OCI-LY3 (cell line): ENCODE measurements around the gene CHD1.

Experiments
- H2AFZ ChIP-seq: fragments of 200-600, 300-600 bp; shearing (Covaris generic); 2 replicates; pipeline ENCODE4 v1.6.0; 2014; ENCODE audit warnings: antibody characterized with exemption, low read depth, low read length
- H3K27ac ChIP-seq: fragments of 200-600, 300-600 bp; sonication (generic); 2 replicates; pipeline ENCODE4 v1.5.1; 2014; ENCODE audit warnings: mild to moderate bottlenecking, low read length, moderate library complexity, mixed read lengths
- H3K27me3 ChIP-seq: fragments of 200-600, 300-600 bp; sonication (generic); 2 replicates; pipeline ENCODE4 v1.6.1; 2014; ENCODE audit warnings: low read depth, low read length, mixed read lengths
- H3K36me3 ChIP-seq: fragments of 200-600, 300-600 bp; sonication (generic); replicated peaks from 2 replicates; pipeline ENCODE3; 2014; ENCODE audit warnings: low read depth, low read length, mixed read lengths
- H3K4me1 ChIP-seq: fragments of 300-600, 200-600 bp; sonication (generic); 2 replicates; pipeline ENCODE4 v1.6.1; 2014; ENCODE audit warnings: low read length, mixed read lengths
- H3K4me2 ChIP-seq: fragments of 200-600, 300-600 bp; sonication (generic); 2 replicates; pipeline ENCODE4 v1.6.1; 2014; ENCODE audit warnings: low read length, mixed read lengths
- H3K4me3 ChIP-seq: fragments of 300-600, 200-600 bp; sonication (generic); 2 replicates; pipeline ENCODE4 v1.5.1; 2014; ENCODE audit warnings: antibody characterized with exemption, mild to moderate bottlenecking, low read length, moderate library complexity
- H3K79me2 ChIP-seq: fragments of 300-600, 200-600 bp; shearing (Covaris generic); 2 replicates; pipeline ENCODE4 v1.6.1; 2014; ENCODE audit warnings: mild to moderate bottlenecking, low read length, mixed read lengths
- H3K9ac ChIP-seq: fragments of 300-600, 200-600 bp; shearing (Covaris generic); 2 replicates; pipeline ENCODE4 v1.6.0; 2014; ENCODE audit warnings: mild to moderate bottlenecking, low read length, moderate library complexity
- H3K9me3 ChIP-seq: fragments of 200-600, 300-600 bp; shearing (Covaris generic); 2 replicates; pipeline ENCODE4 v1.6.1; 2014; ENCODE audit warnings: low read length, mixed read lengths; ENCODE audit not compliant: insufficient read depth
- H4K20me1 ChIP-seq: fragments of 200-600, 300-600 bp; sonication (generic); 2 replicates; pipeline ENCODE4 v1.6.1; 2016; ENCODE audit warnings: low read length, mixed read lengths; ENCODE audit not compliant: insufficient read depth
- EZH2phosphoT487 ChIP-seq: fragments of 200-600 bp; shearing (Covaris generic); IDR thresholded peaks from 2 replicates; pipeline ENCODE4 v1.6.1; 2018; ENCODE audit warnings: antibody characterized with exemption, mixed run types, low read depth
- TF ChIP-seq, protein P1 (sequence below): fragments of 200-600, 300-600 bp; sonication (generic); IDR thresholded peaks from 2 replicates; pipeline ENCODE4 v1.5.1; 2014; ENCODE audit warnings: antibody characterized with exemption, low read length, low read depth

The CHD1 gene

DNA sequence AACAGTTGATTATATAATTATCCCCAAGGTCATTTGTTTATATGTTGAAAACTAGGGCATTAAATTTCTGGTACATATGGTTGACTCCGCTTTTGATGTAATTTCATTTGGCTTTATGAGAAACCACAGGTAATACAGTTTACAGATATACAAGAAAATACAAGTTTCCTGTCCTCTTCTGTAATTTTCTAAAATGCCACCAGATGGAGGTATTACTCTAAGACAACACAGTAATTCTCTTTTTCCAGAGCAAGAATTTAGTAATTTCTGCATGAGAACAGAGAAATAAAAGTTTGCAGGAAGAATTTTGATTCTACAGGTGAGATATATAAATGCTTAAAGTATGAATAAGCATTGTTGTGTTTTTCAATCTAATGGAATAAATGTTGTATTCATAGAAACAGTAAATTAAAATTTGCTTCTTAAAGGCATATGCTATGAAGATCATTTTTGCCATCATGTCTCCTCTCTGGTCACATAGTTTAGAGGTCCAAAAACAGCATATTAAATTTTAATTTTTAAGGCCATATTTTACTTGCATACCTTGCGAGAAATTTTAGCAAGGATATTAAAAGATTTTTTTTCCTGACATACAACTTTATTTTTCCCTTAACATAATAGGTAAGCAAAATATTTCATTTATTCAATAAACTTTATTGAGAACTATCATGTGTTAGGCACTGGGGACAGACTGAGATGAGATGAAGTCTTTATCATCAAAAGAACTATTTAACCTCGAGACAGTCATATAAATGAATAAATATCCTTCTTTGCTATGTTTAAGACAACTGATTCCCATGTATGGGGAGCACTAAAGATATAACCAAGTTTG lies 22.7 kb downstream of the CHD1 start:
- peaks cover 22% of the 10 kb centered on the region for H3K4me1 ChIP-seq
- H2AFZ ChIP-seq = no peak overlapping the region
- TF ChIP-seq, protein P1, sequence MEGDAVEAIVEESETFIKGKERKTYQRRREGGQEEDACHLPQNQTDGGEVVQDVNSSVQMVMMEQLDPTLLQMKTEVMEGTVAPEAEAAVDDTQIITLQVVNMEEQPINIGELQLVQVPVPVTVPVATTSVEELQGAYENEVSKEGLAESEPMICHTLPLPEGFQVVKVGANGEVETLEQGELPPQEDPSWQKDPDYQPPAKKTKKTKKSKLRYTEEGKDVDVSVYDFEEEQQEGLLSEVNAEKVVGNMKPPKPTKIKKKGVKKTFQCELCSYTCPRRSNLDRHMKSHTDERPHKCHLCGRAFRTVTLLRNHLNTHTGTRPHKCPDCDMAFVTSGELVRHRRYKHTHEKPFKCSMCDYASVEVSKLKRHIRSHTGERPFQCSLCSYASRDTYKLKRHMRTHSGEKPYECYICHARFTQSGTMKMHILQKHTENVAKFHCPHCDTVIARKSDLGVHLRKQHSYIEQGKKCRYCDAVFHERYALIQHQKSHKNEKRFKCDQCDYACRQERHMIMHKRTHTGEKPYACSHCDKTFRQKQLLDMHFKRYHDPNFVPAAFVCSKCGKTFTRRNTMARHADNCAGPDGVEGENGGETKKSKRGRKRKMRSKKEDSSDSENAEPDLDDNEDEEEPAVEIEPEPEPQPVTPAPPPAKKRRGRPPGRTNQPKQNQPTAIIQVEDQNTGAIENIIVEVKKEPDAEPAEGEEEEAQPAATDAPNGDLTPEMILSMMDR = peak; percentile 72
- TF ChIP-seq EZH2phosphoT487 = no peak
- peaks cover 37% of the 10 kb centered on the region for H3K36me3 ChIP-seq
- no peak overlapping the region for H3K4me2 ChIP-seq
- H3K79me2 ChIP-seq = peaks cover 83% of the 10 kb centered on the region
- no peak overlapping the region for H3K4me3 ChIP-seq
- peaks cover 16% of the 10 kb centered on the region for H4K20me1 ChIP-seq
- no peaks in the 10 kb centered on the region for H3K9me3 ChIP-seq
- no peaks in the 10 kb centered on the region for H3K27me3 ChIP-seq
- no peak overlapping the region for H3K9ac ChIP-seq
- H3K27ac ChIP-seq = 0 out of 2 replicates have a peak overlapping the region, but pooled peaks have one; percentile 21

DNA sequence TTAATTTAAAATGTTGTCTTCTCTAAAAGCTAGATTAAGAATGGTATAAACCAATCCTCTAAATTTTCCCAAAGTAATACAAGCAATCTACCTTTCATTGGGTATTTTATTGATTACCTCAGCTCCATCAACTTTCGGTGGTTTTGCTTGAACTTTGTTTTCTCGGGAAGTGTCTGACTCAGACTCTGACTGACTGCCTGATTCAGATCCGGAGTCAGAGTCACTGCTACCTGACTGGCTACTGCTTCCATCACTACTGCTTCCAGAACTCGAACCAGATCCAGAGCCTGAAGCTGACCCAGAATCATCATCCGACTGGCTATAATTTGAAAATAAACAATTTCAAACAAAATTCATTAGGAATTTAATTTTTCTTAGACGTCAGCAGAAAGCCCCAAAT lies 24.0 kb downstream of the CHD1 start:
- Histone ChIP-seq H3K27me3 (no peaks in the 10 kb centered on the region), H3K79me2 (peaks cover 71% of the 10 kb centered on the region)

DNA sequence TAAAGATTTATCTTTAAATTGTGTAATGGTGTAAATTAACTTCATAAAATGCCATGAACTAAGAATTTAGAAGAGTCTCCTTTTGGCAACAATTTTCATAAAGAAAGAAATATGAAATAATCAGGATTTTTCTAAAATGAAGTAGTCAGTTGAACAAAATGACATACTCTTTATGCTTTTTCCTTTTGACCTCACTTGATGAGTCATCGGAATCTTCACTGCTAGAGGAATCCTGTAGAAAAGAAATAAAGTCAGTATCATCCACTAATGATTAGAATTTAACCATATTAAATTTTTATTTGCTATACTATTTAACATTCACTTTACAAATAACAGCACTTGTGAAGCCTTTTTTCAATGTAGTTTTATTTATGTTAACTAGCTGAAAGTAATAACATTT lies 26.1 kb downstream of the CHD1 start:
- Histone ChIP-seq H3K79me2 (peaks cover 51% of the 10 kb centered on the region), H3K27me3 (no peaks in the 10 kb centered on the region), H3K4me2 (no peak overlapping the region), H3K9ac (no peak overlapping the region), H3K9me3 (no peaks in the 10 kb centered on the region), H3K4me3 (no peak overlapping the region), H3K4me1 (peaks cover 37% of the 10 kb centered on the region), H3K36me3 (peaks cover 41% of the 10 kb centered on the region), H4K20me1 (peaks cover 13% of the 10 kb centered on the region), H3K27ac (no peak overlapping the region), H2AFZ (no peak overlapping the region)
- TF ChIP-seq, protein P1 = no peak
- TF ChIP-seq EZH2phosphoT487 = no peak

More for the DNA sequence above, 24.0 kb downstream of the CHD1 start:
- TF ChIP-seq, protein P1 = no peak
- no peak for TF ChIP-seq EZH2phosphoT487
- no peak overlapping the region; the same call in 1 of the 2 replicates for H3K27ac ChIP-seq
- no peak overlapping the region for H3K4me3 ChIP-seq
- peaks cover 14% of the 10 kb centered on the region for H4K20me1 ChIP-seq
- peak overlapping the region; percentile 5; the same call in 1 of the 2 replicates for H3K4me2 ChIP-seq
- H3K9me3 ChIP-seq = no peaks in the 10 kb centered on the region
- no peak overlapping the region for H2AFZ ChIP-seq
- H3K9ac ChIP-seq = no peak overlapping the region
- peaks cover 38% of the 10 kb centered on the region for H3K36me3 ChIP-seq
- peaks cover 22% of the 10 kb centered on the region for H3K4me1 ChIP-seq

DNA sequence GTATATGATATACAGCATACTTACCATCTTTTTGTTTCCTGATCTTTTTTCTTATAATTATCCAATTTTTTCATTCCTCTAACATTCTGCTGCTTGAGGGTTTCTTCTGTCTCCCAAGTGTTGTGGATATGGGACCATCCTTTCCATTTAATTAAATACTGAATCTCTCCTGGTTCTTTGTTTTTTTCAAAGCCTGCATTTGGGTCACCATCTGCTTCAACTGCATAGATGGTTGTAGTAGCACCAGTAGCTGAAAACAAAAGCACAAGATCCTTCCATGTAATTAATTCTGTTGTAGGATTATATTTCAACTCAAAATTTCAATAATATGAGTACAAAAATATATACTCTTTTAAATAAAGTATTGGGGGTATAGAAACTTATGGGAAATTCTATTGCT lies 29.4 kb downstream of the CHD1 start:
- H3K9me3 ChIP-seq = no peaks in the 10 kb centered on the region
- H3K4me1 ChIP-seq = peaks cover 16% of the 10 kb centered on the region
- no peak overlapping the region for H3K27ac ChIP-seq
- no peaks in the 10 kb centered on the region for H4K20me1 ChIP-seq
- H3K4me3 ChIP-seq = no peak overlapping the region
- H3K79me2 ChIP-seq = peaks cover 18% of the 10 kb centered on the region
- no peak overlapping the region for H3K9ac ChIP-seq
- TF ChIP-seq, protein P1 = no peak
- no peak for TF ChIP-seq EZH2phosphoT487
- peaks cover 53% of the 10 kb centered on the region for H3K36me3 ChIP-seq
- H3K27me3 ChIP-seq = no peaks in the 10 kb centered on the region
- 0 out of 2 replicates have a peak overlapping the region, but pooled peaks have one; percentile 51 for H3K4me2 ChIP-seq
- H2AFZ ChIP-seq = no peak overlapping the region
